Breast epithelium (tissue), 4 donors: ENCODE results near the gene TSSK3. TPM values are rescaled to one million over a fixed set of nuclear protein-coding genes. Genes with fewer than 3 reads are reported as not detected.

Experiments
- DNase-seq, 2 donors: peaks; one replicate each; pipeline ENCODE4 v3.0.0-alpha.2; 2019; ENCODE audit warnings: low spot score in 2 of 2
- H3K27ac ChIP-seq, 2 donors: fragments of 200-600 bp; sonication (generic) in 1 of 2; one replicate each; pipeline ENCODE4 v1.5.1; 2016 to 2019; ENCODE audit warnings: mild to moderate bottlenecking in 1 of 2
- H3K27me3 ChIP-seq, 2 donors: fragments of 200-600 bp; sonication (generic) in 1 of 2; one replicate each; pipeline versions ENCODE4 v1.5.1 to v1.6.0; 2017 to 2019; ENCODE audit warnings: control low read depth in 1 of 2, mild to moderate bottlenecking in 1 of 2
- H3K36me3 ChIP-seq: fragments of 200-600 bp; one replicate; pipeline ENCODE4 v1.5.1; 2019
- H3K4me1 ChIP-seq, 2 donors: fragments of 200-600 bp; sonication (generic); one replicate each; pipeline ENCODE4 v1.5.1; 2016 to 2019; ENCODE audit warnings: control low read depth in 1 of 2
- H3K4me3 ChIP-seq, 3 donors: fragments of 200-600 bp; sonication (generic); 1 replicate in 2 of 3; 2 replicates in 1 of 3; pipeline ENCODE4 v1.5.1; 2016 to 2019; ENCODE audit warnings: mild to moderate bottlenecking in 3 of 3, moderate library complexity in 2 of 3
- H3K9me3 ChIP-seq, 2 donors: fragments of 200-600 bp; sonication (generic) in 1 of 2; one replicate each; pipeline ENCODE4 v1.5.1; 2016 to 2019; ENCODE audit warnings: control low read depth in 1 of 2
- POLR2A ChIP-seq: fragments of 450-650 bp; IDR thresholded peaks from one replicate; pipeline ENCODE4 v1.6.1; 2016; ENCODE audit warnings: antibody characterized with exemption, mild to moderate bottlenecking, moderate library complexity
- POLR2AphosphoS5 ChIP-seq, 3 donors: sonication (generic); formaldehyde crosslinking; IDR thresholded peaks; one replicate each; pipeline ENCODE4 v1.6.1; 2017; ENCODE audit warnings: antibody characterized with exemption in 3 of 3
- intact Hi-C: fragments of 100-400 bp; cut with DNase I; formaldehyde crosslinking; loops from one replicate; pipeline ENCODE4 v1.15.1; 2023; ENCODE audit warnings: low total_unique reads
- total RNA-seq, 3 donors: library from RNA; depleted of rRNA; stranded (reverse); fragments of >200 nt; gene quantifications; one replicate each; pipeline ENCODE4 v1.1.0, GENCODE V29; 2016
- TF ChIP-seq, protein P1 (sequence below), 3 donors: fragments of 450-650 bp; IDR thresholded peaks; one replicate each; pipeline ENCODE4 v1.5.1; 2016 to 2017; ENCODE audit warnings: antibody characterized with exemption in 3 of 3, mild to moderate bottlenecking in 3 of 3, moderate library complexity in 3 of 3

TSSK3 gene
- total RNA-seq, 3 donors from 2014 or later, result 1.4 to 3.9 (median 3.4) TPM

DNA sequence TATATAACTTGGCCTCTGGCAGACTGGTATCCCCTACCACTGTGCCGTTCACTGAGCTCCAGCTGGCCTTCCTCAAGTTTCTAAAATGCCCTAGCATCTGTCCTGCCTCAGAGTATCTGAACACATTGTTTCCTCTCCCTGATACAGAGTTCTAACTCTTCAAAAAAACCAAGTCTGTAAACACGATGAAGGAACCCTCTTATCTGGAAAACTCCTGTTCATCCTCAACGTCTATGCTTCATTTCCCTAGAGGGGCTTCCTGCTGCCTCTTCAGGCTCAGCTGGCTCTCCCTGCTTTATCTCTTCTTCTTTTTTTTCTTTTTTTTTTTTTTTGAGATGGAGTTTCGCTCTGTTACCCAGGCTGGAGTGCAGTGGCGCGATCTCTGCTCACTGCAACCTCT is 26.3 kb downstream of the TSSK3 start:
- no peak for TF ChIP-seq POLR2A
- TF ChIP-seq POLR2AphosphoS5 (IDR thresholded peaks at IDR 0.05), result no peak
- TF ChIP-seq, protein P1, sequence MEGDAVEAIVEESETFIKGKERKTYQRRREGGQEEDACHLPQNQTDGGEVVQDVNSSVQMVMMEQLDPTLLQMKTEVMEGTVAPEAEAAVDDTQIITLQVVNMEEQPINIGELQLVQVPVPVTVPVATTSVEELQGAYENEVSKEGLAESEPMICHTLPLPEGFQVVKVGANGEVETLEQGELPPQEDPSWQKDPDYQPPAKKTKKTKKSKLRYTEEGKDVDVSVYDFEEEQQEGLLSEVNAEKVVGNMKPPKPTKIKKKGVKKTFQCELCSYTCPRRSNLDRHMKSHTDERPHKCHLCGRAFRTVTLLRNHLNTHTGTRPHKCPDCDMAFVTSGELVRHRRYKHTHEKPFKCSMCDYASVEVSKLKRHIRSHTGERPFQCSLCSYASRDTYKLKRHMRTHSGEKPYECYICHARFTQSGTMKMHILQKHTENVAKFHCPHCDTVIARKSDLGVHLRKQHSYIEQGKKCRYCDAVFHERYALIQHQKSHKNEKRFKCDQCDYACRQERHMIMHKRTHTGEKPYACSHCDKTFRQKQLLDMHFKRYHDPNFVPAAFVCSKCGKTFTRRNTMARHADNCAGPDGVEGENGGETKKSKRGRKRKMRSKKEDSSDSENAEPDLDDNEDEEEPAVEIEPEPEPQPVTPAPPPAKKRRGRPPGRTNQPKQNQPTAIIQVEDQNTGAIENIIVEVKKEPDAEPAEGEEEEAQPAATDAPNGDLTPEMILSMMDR (IDR thresholded peaks at IDR 0.05), result no peak
- no peaks in the 10 kb centered on the region for H3K9me3 ChIP-seq
- no peak for DNase-seq
- no peaks in the 10 kb centered on the region for H3K36me3 ChIP-seq
- no peak overlapping the region for H3K4me3 ChIP-seq
- peaks cover 7 to 19% of the 10 kb centered on the region in 2 donors for H3K4me1 ChIP-seq
- H3K27ac ChIP-seq, result no peak overlapping the region
- H3K27me3 ChIP-seq, result no peaks in the 10 kb centered on the region
- intact Hi-C loops, result no loop called here

DNA sequence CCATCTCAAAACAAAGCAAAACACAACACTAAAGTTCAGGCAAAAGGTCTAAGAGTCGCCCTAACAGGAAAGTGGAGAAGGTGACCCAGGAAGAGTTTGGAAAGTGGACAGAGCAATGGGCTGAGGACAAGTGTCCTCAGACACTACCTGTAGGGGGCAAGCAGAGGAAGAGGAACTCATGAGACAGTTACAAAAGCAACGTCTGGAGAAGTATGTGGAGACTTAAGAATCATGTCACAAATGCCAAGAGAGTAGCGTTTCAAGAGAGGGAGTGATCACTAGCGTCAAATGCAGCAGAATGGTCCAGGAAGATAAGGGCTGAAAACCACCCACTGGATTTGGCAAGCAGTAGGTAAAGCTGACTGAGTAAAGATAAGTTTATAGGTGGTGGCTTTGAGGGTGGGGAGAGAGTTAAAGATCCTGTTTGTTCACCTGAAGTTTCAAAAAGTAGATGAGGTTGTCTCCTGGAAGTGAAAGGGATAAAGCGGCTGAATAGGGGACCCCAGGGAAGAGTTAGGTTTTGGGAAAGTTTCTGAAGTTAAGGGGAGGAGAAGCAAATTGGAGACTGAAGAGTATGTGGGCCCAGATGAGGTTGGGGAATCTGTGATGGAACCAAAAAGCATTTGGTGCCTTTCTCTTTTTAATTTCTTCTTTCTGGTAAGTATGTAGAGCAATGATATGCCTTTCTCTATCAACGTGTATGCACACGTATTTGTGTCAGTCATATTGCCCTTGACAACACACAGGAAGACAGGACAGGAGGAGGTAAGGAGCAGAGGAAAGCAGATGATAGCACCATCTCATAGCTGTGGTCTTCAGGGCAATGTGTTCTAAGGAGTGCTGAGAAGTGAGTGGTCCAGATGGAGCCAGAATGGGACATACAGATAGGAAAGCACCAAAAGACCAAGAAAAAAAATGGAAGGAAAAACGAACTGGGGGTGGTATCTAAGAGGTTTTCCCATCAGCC is 28.8 kb downstream of the TSSK3 start:
- intact Hi-C loops, result no loop called here
- no peak overlapping the region for H3K4me3 ChIP-seq
- no peak for DNase-seq
- H3K36me3 ChIP-seq, result no peaks in the 10 kb centered on the region
- peaks cover 7 to 19% of the 10 kb centered on the region in 2 donors for H3K4me1 ChIP-seq
- H3K9me3 ChIP-seq, result no peaks in the 10 kb centered on the region
- no peak overlapping the region for H3K27ac ChIP-seq
- TF ChIP-seq, protein P1 (IDR thresholded peaks at IDR 0.05), result no peak
- no peak for TF ChIP-seq POLR2AphosphoS5 (IDR thresholded peaks at IDR 0.05)
- no peak for TF ChIP-seq POLR2A
- no peaks in the 10 kb centered on the region for H3K27me3 ChIP-seq

DNA sequence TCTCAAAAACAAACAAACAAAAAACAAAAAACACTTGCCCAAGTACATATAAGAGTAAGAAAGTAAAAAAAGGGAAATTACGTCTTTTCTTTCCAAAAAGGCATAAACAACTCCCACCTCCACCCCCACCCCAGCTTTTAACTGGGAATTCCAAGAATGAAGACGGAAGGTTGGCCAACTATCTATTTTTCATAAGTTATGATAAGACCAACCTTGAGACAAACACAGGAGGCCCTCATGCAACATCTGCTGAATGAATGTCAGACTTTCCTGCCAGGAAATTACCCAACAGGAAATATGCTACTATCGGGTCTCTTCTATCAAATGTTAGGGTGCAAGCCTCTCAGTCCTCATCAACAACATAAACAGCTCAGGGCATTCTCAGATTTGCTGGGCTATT is 30.0 kb downstream of the TSSK3 start:
- Histone ChIP-seq H3K4me3 (peak overlapping the region in 1 of 3 donors; percentile 79), H3K27ac (peak overlapping the region in 1 of 2 donors; percentile 99), H3K4me1 (peaks cover 7 to 19% of the 10 kb centered on the region in 2 donors), H3K9me3 (no peaks in the 10 kb centered on the region), H3K27me3 (no peaks in the 10 kb centered on the region), H3K36me3 (no peaks in the 10 kb centered on the region)
- intact Hi-C loops, result no loop called here
- no peak for TF ChIP-seq POLR2A
- TF ChIP-seq, protein P1 (IDR thresholded peaks at IDR 0.05), result no peak
- no peak for TF ChIP-seq POLR2AphosphoS5 (IDR thresholded peaks at IDR 0.05)
- DNase-seq, result no peak

DNA sequence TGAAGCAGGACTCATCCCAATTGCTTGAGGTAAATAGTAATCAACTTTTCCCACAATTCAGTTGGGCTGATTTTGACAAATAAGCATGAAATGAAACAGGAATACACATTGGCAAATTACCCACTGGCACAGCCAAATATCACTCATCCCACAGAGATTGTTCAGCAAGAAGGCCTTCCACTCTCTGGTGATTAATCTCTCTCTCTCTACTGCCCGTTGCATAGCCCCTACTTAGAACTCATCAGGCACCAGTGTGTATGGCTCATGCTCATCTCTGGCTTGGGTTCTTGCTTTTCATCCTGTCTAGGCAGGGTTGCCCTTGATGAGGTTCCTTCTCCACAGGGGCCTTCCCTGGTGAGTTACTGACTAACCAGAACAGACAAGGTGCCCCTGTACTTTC is 30.8 kb downstream of the TSSK3 start:
- Histone ChIP-seq H3K36me3 (no peaks in the 10 kb centered on the region), H3K27ac (peak overlapping the region; percentile 95 to 99), H3K9me3 (no peaks in the 10 kb centered on the region), H3K4me1 (peaks cover 7 to 19% of the 10 kb centered on the region in 2 donors), H3K4me3 (peak overlapping the region; percentile 64 to 89 (median 79)), H3K27me3 (no peaks in the 10 kb centered on the region)
- intact Hi-C loops, result no loop called here
- DNase-seq, result no peak
- TF ChIP-seq POLR2AphosphoS5 (IDR thresholded peaks at IDR 0.05) (no peak), POLR2A (no peak)
- TF ChIP-seq, protein P1 (IDR thresholded peaks at IDR 0.05), result no peak

DNA sequence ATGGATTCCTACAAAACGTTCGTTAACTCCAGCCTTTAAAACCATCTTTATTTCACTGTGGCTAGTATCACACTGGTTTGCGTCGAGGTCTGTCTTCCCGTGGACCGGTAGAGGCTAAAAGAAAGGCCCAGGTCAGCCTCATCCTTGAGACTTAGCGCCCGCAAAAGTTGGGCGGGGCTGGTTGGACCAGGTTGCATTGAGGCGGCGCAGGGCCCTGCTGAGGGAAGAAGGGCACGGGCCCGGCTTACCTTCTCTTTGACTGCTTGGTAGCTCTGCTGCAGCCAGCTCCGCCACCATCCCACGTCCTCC is 31.4 kb downstream of the TSSK3 start:
- TF ChIP-seq POLR2AphosphoS5 (IDR thresholded peaks at IDR 0.05) (no peak), POLR2A (no peak)
- TF ChIP-seq, protein P1 (IDR thresholded peaks at IDR 0.05), result no peak
- Histone ChIP-seq H3K4me1 (peaks cover 7 to 19% of the 10 kb centered on the region in 2 donors), H3K36me3 (no peaks in the 10 kb centered on the region), H3K27me3 (no peaks in the 10 kb centered on the region), H3K27ac (peak overlapping the region; percentile 95 to 99), H3K9me3 (no peaks in the 10 kb centered on the region), H3K4me3 (peak overlapping the region; percentile 64 to 89 (median 79))
- intact Hi-C loops, result no loop called here
- DNase-seq, result peak; percentile 58 to 74
